Epithelial cell of esophagus (primary cell): ENCODE measurements around the gene RIOK3.

Source experiments
- DNase-seq: peaks from one replicate; pipeline ENCODE4 v3.0.0; 2010; ENCODE audit warnings: low read depth
- H3K4me3 ChIP-seq: 2 replicates; pipeline ENCODE4 v1.5.1; 2011; ENCODE audit warnings: mild to moderate bottlenecking, low read length, control low read depth
- TF ChIP-seq, protein P1 (sequence below): IDR thresholded peaks from 2 replicates; pipeline ENCODE4 v1.5.1; 2011; ENCODE audit warnings: low read depth, mild to moderate bottlenecking, low read length, control low read depth, inconsistent platforms; ENCODE audit not compliant: insufficient read depth; ENCODE audit errors: missing control alignments

The RIOK3 gene

DNA sequence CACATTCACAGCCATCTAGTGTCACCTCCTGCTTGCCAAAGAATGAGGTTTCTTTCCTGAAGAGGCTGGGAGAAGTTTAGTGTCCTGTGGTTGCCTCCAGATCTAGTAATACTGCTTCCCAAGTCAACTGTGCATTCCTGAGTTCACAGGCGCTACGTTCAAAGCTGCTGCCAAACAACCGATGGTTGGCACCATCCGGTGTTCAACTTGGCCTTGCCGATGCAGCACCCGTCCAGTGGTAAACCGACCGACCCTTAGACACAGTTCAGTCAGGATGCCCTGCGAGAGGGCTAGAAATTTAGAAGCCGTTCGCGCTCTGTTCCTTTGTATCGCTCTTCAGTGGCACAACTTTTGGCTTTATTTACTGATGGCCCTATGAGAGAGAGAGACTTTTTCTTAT is 78.8 kb downstream of the RIOK3 start:
- DNase-seq, result no peak
- TF ChIP-seq, protein P1, sequence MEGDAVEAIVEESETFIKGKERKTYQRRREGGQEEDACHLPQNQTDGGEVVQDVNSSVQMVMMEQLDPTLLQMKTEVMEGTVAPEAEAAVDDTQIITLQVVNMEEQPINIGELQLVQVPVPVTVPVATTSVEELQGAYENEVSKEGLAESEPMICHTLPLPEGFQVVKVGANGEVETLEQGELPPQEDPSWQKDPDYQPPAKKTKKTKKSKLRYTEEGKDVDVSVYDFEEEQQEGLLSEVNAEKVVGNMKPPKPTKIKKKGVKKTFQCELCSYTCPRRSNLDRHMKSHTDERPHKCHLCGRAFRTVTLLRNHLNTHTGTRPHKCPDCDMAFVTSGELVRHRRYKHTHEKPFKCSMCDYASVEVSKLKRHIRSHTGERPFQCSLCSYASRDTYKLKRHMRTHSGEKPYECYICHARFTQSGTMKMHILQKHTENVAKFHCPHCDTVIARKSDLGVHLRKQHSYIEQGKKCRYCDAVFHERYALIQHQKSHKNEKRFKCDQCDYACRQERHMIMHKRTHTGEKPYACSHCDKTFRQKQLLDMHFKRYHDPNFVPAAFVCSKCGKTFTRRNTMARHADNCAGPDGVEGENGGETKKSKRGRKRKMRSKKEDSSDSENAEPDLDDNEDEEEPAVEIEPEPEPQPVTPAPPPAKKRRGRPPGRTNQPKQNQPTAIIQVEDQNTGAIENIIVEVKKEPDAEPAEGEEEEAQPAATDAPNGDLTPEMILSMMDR, result no peak
- no peak overlapping the region for H3K4me3 ChIP-seq
